IPS-20b (cell line): Measurements from ENCODE around the gene GCFC2.
A peak's percentile ranks its signal among the peaks of the same experiment; 100 is the strongest.
"Not testable (repeated sequence)": the region's sequence is repeated elsewhere in the genome, so short reads cannot be mapped to it uniquely, and the experiment has no call there.

Experiments
- H3K27ac ChIP-seq: one replicate; pipeline ENCODE4 v1.5.1; 2013; ENCODE audit warnings: low read length
- H3K27me3 ChIP-seq: 2 replicates; pipeline ENCODE4 v1.6.1; 2013; ENCODE audit warnings: mild to moderate bottlenecking, low read length, inconsistent platforms; ENCODE audit not compliant: insufficient read depth
- H3K36me3 ChIP-seq: 2 replicates; pipeline ENCODE4 v1.6.1; 2013; ENCODE audit warnings: low read depth, mild to moderate bottlenecking, inconsistent platforms, low read length, moderate library complexity; ENCODE audit not compliant: insufficient read depth
- H3K4me1 ChIP-seq: 2 replicates; pipeline ENCODE4 v1.6.1; 2013; ENCODE audit warnings: mild to moderate bottlenecking, control low read depth, inconsistent platforms, low read length, moderate library complexity; ENCODE audit not compliant: insufficient read depth
- H3K4me3 ChIP-seq: 2 replicates; pipeline ENCODE4 v1.5.1; 2013; ENCODE audit warnings: mild to moderate bottlenecking, low read length, inconsistent platforms
- H3K9ac ChIP-seq: 2 replicates; pipeline ENCODE4 v1.6.1; 2013; ENCODE audit warnings: low read depth, mild to moderate bottlenecking, inconsistent platforms, low read length, moderate library complexity
- H3K9me3 ChIP-seq: 2 replicates; pipeline ENCODE4 v1.6.1; 2013; ENCODE audit warnings: mild to moderate bottlenecking, low read depth, low read length, inconsistent platforms; ENCODE audit not compliant: insufficient read depth

Gene GCFC2

GRCh38 chr2:75679556-75679955 is 31.2 kb downstream of the GCFC2 start:
- Histone ChIP-seq H3K9ac (no peak overlapping the region), H3K9me3 (no peaks in the 10 kb centered on the region), H3K27ac (no peak overlapping the region), H3K27me3 (no peaks in the 10 kb centered on the region), H3K36me3 (peaks cover 29% of the 10 kb centered on the region), H3K4me3 (no peak overlapping the region), H3K4me1 (no peaks in the 10 kb centered on the region)

DNA sequence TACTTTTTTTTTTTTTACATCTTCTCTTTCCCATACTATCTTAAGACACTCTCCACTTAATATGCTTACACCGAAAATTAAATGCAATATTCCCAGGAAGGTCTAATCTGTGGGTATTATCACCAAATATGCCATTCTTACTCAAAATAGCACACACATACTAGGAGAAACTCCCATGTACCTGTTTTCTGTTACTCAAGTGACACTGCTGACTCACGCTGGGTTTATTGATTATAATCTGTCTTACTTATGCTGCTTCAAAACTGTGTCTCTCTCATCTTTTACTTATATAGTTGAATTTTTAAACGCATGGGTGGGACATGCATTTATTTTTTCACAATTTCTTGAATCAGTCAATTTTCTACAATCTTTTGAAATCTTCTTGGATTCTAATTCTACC is 34.3 kb downstream of the GCFC2 start:
- Histone ChIP-seq H3K4me1 (no peaks in the 10 kb centered on the region), H3K27ac (no peak overlapping the region), H3K36me3 (peaks cover 49% of the 10 kb centered on the region), H3K27me3 (no peaks in the 10 kb centered on the region), H3K9me3 (no peaks in the 10 kb centered on the region), H3K9ac (no peak overlapping the region), H3K4me3 (no peak overlapping the region)

DNA sequence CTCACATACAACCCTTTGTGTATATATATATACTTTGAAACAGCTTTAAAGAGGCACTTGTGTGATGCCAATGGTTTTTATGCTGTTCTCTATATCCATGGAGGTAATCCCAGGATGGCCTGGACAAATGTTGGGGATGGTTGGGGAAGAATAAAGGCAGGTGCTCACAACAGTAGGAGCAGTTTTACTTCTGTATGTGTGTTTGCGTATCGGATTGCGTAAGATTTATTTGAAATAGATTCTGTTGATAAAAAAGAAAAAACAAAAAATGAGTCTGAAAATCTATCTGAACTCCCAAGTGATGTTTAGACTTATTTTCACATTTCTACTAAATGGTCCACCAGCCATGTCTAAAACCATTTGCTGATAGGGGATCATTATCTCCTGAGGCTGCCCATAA is 34.8 kb downstream of the GCFC2 start:
- H3K4me3 ChIP-seq: no peak overlapping the region
- peaks cover 50% of the 10 kb centered on the region for H3K36me3 ChIP-seq
- H3K9ac ChIP-seq: no peak overlapping the region
- H3K27me3 ChIP-seq: no peaks in the 10 kb centered on the region
- H3K4me1 ChIP-seq: no peaks in the 10 kb centered on the region
- H3K27ac ChIP-seq: no peak overlapping the region
- no peaks in the 10 kb centered on the region for H3K9me3 ChIP-seq

- H3K9me3 ChIP-seq, H3K27me3 ChIP-seq, H3K27ac ChIP-seq, H3K4me1 ChIP-seq, H3K9ac ChIP-seq, H3K4me3 ChIP-seq: not testable (repeated sequence)
- peaks cover 50% of the 10 kb centered on the region for H3K36me3 ChIP-seq
Observed at GRCh38 chr2:75675423-75675822, 35.3 kb downstream of the GCFC2 start.

DNA sequence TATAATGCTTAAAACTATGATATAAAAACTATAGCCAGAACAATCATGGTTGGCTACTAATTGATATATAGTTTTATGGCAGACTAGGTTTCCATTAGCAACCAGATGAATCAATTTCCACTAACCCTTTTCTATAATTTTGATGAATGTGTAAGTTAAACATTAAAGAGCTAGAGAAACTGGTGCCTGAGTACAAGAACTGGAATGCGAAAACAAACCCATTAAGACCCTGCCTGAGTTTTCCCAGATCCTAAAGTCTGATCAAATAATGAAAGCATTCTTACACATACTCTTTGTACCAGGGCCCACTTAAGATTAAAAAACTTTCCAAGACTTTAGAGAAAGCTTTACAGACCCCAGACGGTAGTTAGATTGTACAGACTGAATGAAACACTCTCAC is 42.8 kb downstream of the GCFC2 start:
- H3K4me1 ChIP-seq: peaks cover 7% of the 10 kb centered on the region; the same call in 1 of the 2 replicates
- no peak overlapping the region for H3K9ac ChIP-seq
- H3K9me3 ChIP-seq: no peaks in the 10 kb centered on the region
- H3K27ac ChIP-seq: no peak overlapping the region
- H3K27me3 ChIP-seq: no peaks in the 10 kb centered on the region
- no peak overlapping the region for H3K4me3 ChIP-seq
- peaks cover 80% of the 10 kb centered on the region for H3K36me3 ChIP-seq

- Histone ChIP-seq H3K27me3 (no peaks in the 10 kb centered on the region), H3K27ac (no peak overlapping the region), H3K36me3 (peaks cover 83% of the 10 kb centered on the region), H3K4me3 (no peak overlapping the region), H3K9ac (no peak overlapping the region), H3K4me1 (peaks cover 7% of the 10 kb centered on the region; the same call in 1 of the 2 replicates), H3K9me3 (no peaks in the 10 kb centered on the region)
Observed at GRCh38 chr2:75666911-75667310, 43.8 kb downstream of the GCFC2 start.

DNA sequence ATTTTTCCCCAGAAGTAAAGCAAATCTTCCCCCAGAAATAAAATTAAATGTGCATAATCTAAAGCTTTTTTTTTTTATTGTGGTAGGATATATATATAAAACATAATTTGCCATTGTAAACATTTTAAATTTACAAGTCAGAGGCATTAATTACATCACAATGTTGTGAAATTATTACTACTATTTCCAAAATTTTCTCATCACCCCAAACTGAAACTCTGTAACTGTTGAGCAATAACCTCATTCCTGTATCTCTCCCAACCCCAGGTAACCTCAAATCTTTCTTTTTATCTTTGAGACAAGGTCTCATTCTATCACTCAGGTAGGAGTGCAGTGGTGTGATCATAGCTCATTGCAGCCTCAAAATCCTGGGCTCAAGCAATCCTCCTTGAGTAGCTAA is 52.9 kb downstream of the GCFC2 start:
- H3K9me3 ChIP-seq: no peaks in the 10 kb centered on the region
- no peaks in the 10 kb centered on the region for H3K4me1 ChIP-seq
- no peak overlapping the region for H3K9ac ChIP-seq
- H3K36me3 ChIP-seq: peaks cover 93% of the 10 kb centered on the region
- H3K4me3 ChIP-seq: no peak overlapping the region
- no peak overlapping the region for H3K27ac ChIP-seq
- H3K27me3 ChIP-seq: no peaks in the 10 kb centered on the region

GRCh38 chr2:75656563-75656962 is 54.2 kb downstream of the GCFC2 start:
- Histone ChIP-seq H3K36me3 (peaks cover 93% of the 10 kb centered on the region), H3K4me3 (no peak overlapping the region), H3K4me1 (no peaks in the 10 kb centered on the region), H3K27me3 (no peaks in the 10 kb centered on the region), H3K9me3 (no peaks in the 10 kb centered on the region), H3K9ac (no peak overlapping the region), H3K27ac (no peak overlapping the region)

DNA sequence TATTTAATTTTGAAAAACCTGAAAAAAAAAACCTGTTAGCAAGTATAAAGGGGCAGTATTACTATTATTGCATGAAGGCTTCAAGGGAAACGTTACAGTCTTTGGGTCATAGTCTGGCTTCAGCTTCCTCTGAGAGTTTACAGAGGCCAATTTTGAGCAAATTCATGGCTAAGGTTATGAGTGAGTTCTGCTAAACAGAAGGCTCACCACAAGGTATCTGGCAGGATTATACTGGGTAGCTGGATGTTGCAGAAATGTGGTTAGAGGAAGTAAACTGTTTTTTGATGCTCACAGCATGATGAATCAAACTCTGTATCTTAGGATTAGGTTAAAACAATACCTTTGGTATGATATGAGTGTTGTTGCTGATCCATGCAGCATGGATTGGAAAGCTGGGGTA is 54.9 kb downstream of the GCFC2 start:
- no peak overlapping the region for H3K4me3 ChIP-seq
- no peak overlapping the region for H3K9ac ChIP-seq
- no peaks in the 10 kb centered on the region for H3K4me1 ChIP-seq
- H3K36me3 ChIP-seq: peaks cover 93% of the 10 kb centered on the region
- H3K27me3 ChIP-seq: no peaks in the 10 kb centered on the region
- H3K27ac ChIP-seq: no peak overlapping the region
- H3K9me3 ChIP-seq: no peaks in the 10 kb centered on the region

DNA sequence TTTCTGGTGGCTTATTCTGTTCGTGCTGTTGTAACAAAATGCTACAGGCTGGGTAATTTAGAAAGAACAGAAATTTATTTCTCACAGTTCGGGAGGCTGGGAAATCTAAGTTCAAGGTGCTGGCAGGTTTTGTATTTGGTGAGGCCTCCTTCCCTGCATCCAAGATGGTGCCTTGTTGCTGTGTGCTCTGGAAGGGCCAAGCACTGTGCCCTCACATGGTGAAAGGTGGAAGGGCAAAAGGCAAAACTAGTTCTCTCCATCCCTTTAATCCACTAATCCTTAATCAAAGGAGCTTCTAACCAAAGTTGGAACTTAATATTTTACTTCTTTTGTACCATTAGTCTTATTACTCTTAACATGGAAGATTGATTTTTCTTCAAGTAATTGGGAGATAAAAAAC is 56.7 kb downstream of the GCFC2 start:
- H3K27ac ChIP-seq: no peak overlapping the region

DNA sequence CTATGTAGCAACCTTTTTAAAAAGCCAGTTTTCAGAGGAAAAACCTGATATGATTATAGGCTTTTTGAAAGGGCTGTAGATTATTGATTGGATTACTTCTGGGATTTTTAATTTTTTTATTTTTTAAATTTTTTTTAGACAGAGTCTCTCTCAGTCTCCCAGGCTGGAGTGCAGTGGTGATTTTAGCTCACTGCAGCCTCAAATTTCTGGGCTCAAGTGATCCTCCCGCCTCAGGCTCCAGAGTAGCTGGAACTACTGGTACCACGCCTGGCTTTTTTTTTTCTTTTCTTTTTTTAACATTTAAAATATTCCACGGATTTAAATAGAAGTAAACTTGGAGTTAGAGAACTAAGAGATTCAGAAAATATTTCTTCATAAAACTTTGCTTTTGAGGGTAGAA is 62.9 kb downstream of the GCFC2 start:
- Histone ChIP-seq H3K9me3 (no peaks in the 10 kb centered on the region), H3K9ac (peak overlapping the region; percentile 85; the same call in 1 of the 2 replicates), H3K4me1 (no peaks in the 10 kb centered on the region), H3K4me3 (peak overlapping the region; percentile 80), H3K36me3 (peaks cover 46% of the 10 kb centered on the region), H3K27ac (no peak overlapping the region), H3K27me3 (no peaks in the 10 kb centered on the region)

More for the DNA sequence above, 56.7 kb downstream of the GCFC2 start:
- Histone ChIP-seq H3K4me3 (no peak overlapping the region), H3K36me3 (peaks cover 98% of the 10 kb centered on the region), H3K9ac (no peak overlapping the region), H3K27me3 (no peaks in the 10 kb centered on the region), H3K9me3 (no peaks in the 10 kb centered on the region), H3K4me1 (no peaks in the 10 kb centered on the region)

DNA sequence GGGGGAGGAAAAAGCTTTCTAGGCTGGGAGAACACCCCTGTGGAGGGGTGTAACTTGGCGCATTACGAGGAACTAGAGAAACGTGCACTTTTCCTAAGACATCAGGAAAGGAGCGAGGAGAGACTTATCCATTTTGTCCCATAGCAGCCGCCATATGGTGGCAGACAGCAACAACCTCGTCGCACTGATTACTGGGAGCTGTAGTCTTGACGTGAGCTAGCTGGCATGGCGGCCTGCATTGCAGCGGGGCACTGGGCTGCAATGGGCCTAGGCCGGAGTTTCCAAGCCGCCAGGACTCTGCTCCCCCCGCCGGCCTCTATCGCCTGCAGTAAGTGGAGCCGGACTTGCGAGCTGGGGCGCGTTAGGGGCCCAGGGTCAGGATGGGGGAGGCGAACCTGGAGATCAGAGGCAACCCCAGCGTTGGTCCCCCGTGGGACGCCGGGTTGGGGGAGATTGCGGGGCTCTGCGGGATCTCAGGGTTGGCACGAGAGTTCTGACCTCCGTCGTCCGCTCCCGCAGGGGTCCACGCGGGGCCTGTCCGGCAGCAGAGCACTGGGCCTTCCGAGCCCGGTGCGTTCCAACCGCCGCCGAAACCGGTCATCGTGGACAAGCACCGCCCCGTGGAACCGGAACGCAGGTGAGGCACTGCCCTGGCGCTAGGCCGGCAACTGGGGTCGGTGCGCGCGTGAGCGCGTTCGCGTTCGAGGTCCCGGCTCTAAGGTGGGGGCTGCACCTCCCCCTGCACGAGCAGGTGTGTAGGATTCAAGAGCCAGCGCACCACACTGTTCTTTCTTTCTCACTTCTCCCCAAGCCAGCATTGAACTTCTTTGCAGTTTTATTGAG is 63.9 kb downstream of the GCFC2 start, which contains the start of gene MRPL19:
TSS of gene MRPL19 (plus strand) at position 201 of the 843 bp plus-strand sequence. CDS start at position 226, 25 bp downstream.
- Histone ChIP-seq H3K4me3 (peak within 1 kb of the TSS; percentile 80), H3K9ac (peak within 1 kb of the TSS; percentile 85), H3K27ac (peak within 1 kb of the TSS; percentile 78), H3K27me3 (no peaks in the 10 kb centered on the region), H3K9me3 (no peaks in the 10 kb centered on the region), H3K36me3 (peaks cover 36% of the 10 kb centered on the region), H3K4me1 (no peaks in the 10 kb centered on the region)
